COLO829 (cell line): ENCODE measurements around the gene EXOSC5.

Experiments
- DNase-seq: peaks from one replicate; pipeline ENCODE4 v3.0.0; 2012; ENCODE audit warnings: low spot score

The EXOSC5 gene

GRCh38 chr19:41341669-41342490 is 55.3 kb downstream of the EXOSC5 start:
- DNase-seq: no peak

GRCh38 chr19:41339936-41340335 is 57.2 kb downstream of the EXOSC5 start:
- peak; percentile 76 for DNase-seq
